Prostate gland (tissue), 2 donors: ENCODE data around the gene SEMA3F.

ENCODE experiments used
- CTCF ChIP-seq, 4 experiments: fragments of 200-600 bp in 2 of 4; fragments of 450-650 bp in 2 of 4; sonication (generic) in 2 of 4; IDR thresholded peaks; 1 replicate in 3 of 4; 2 replicates in 1 of 4; pipeline ENCODE4 v1.5.1; 2016 to 2019; ENCODE audit warnings: antibody characterized with exemption in 4 of 4, mild to moderate bottlenecking in 2 of 4, moderate library complexity in 2 of 4
- POLR2A ChIP-seq: fragments of 450-650 bp; IDR thresholded peaks from one replicate; pipeline ENCODE4 v1.6.1; 2016; ENCODE audit warnings: antibody characterized with exemption, mild to moderate bottlenecking
- POLR2AphosphoS5 ChIP-seq: sonication (generic); formaldehyde crosslinking; IDR thresholded peaks from one replicate; pipeline ENCODE4 v1.6.1; 2017; ENCODE audit warnings: antibody characterized with exemption

GRCh38 chr3:50212502-50212901, 57.4 kb downstream of the SEMA3F start:
- TF ChIP-seq CTCF (IDR thresholded peaks at IDR 0.05) (no peak), POLR2A (no peak), POLR2AphosphoS5 (no peak)
